OCI-LY7 (cell line): ENCODE results near the gene NRXN2.

Source experiments
- CTCF ChIP-seq: fragments of 200-600 bp; sonication (generic); conservative IDR thresholded peaks from 2 replicates; pipeline ENCODE4 v1.5.1; 2014; ENCODE audit warnings: mild to moderate bottlenecking, antibody characterized with exemption, low read length, moderate library complexity, mixed read lengths
- EZH2phosphoT487 ChIP-seq: fragments of 200-600 bp; sonication (generic); IDR thresholded peaks from 2 replicates; pipeline ENCODE4 v1.6.1; 2018; ENCODE audit warnings: low read depth, borderline replicate concordance, mild to moderate bottlenecking, mixed run types, antibody characterized with exemption, low read length, moderate library complexity, mixed read lengths

DNA sequence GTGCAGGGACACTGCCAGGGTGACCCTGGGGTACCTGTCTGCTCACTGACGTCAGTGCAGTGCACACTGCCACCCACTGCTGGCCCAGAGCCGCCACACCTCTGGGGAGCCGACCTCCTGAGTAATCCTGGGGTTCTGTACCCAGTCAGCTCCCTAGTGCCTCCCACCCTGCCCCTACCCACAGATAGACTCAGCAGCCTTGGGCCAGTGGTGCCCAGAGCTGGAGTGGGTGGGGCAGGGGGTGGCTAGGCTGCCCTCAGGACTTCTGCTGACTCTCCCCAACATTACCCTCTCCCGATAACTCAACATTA, 5.8 kb downstream of the NRXN2 start:
- TF ChIP-seq CTCF: 0 out of 2 replicates have a peak, but pooled peaks have one; percentile 20
- TF ChIP-seq EZH2phosphoT487: no peak
